ENCODE data around the gene MOCOS. TPM values are rescaled to one million over a fixed set of nuclear protein-coding genes. Genes with fewer than 3 reads are reported as not detected.

The MOCOS gene
- total RNA-seq, 2 experiments from 2014 or later = 0.19 to 0.23 TPM

GRCh38 chr18:36279001-36279400 lies 91.7 kb downstream of the MOCOS start:
- H3K4me3 Mint-ChIP-seq = no peak overlapping the region
- H3K27me3 Mint-ChIP-seq = peaks cover 40% of the 10 kb centered on the region
- no peaks in the 10 kb centered on the region for H3K36me3 Mint-ChIP-seq
- no peak for DNase-seq
- no peak for ATAC-seq (ENCODE audit: low read depth)
- H3K27ac Mint-ChIP-seq = no peak overlapping the region
- H3K9me3 Mint-ChIP-seq = no peaks in the 10 kb centered on the region
- H3K4me1 Mint-ChIP-seq = no peaks in the 10 kb centered on the region
- POLR2A ChIA-PET = interaction anchor here (0.6 kb wide), 1 partner anchor 9 kb away, joined by 3 read pairs; no protein-coding TSS in a partner anchor

GRCh38 chr18:36281936-36282335 lies 94.6 kb downstream of the MOCOS start:
- Mint-ChIP-seq H3K36me3 (no peaks in the 10 kb centered on the region), H3K27ac (no peak overlapping the region), H3K4me1 (peaks cover 2% of the 10 kb centered on the region), H3K9me3 (no peaks in the 10 kb centered on the region), H3K4me3 (no peak overlapping the region), H3K27me3 (peaks cover 33% of the 10 kb centered on the region)
- DNase-seq = no peak
- ATAC-seq (ENCODE audit: low read depth) = no peak
- POLR2A ChIA-PET = no interaction called here

- Mint-ChIP-seq H3K27me3 (peaks cover 30% of the 10 kb centered on the region), H3K9me3 (no peaks in the 10 kb centered on the region), H3K27ac (no peak overlapping the region), H3K4me1 (peaks cover 2% of the 10 kb centered on the region), H3K36me3 (no peaks in the 10 kb centered on the region), H3K4me3 (no peak overlapping the region)
- DNase-seq (no peak), ATAC-seq (ENCODE audit: low read depth) (no peak)
- POLR2A ChIA-PET = no interaction called here
Measured at GRCh38 chr18:36283448-36283847, 96.2 kb downstream of the MOCOS start.

GRCh38 chr18:36284268-36284667 lies 97.0 kb downstream of the MOCOS start:
- no peak overlapping the region for H3K4me3 Mint-ChIP-seq
- POLR2A ChIA-PET = no interaction called here
- H3K27ac Mint-ChIP-seq = no peak overlapping the region
- H3K36me3 Mint-ChIP-seq = no peaks in the 10 kb centered on the region
- H3K27me3 Mint-ChIP-seq = peaks cover 29% of the 10 kb centered on the region
- ATAC-seq (ENCODE audit: low read depth) = no peak
- DNase-seq = no peak
- H3K4me1 Mint-ChIP-seq = peaks cover 2% of the 10 kb centered on the region
- H3K9me3 Mint-ChIP-seq = no peaks in the 10 kb centered on the region

- Mint-ChIP-seq H3K27ac (no peak overlapping the region), H3K27me3 (peaks cover 26% of the 10 kb centered on the region), H3K36me3 (no peaks in the 10 kb centered on the region), H3K9me3 (no peaks in the 10 kb centered on the region), H3K4me3 (no peak overlapping the region), H3K4me1 (peaks cover 2% of the 10 kb centered on the region)
- DNase-seq = no peak
- POLR2A ChIA-PET = no interaction called here
- ATAC-seq (ENCODE audit: low read depth) = no peak
Measured at GRCh38 chr18:36284671-36285295, 97.5 kb downstream of the MOCOS start.

GRCh38 chr18:36287653-36288052 lies 100.4 kb downstream of the MOCOS start:
- ATAC-seq (ENCODE audit: low read depth) = no peak
- Mint-ChIP-seq H3K27ac (no peak overlapping the region), H3K4me3 (no peak overlapping the region), H3K9me3 (no peaks in the 10 kb centered on the region), H3K36me3 (no peaks in the 10 kb centered on the region), H3K27me3 (peaks cover 21% of the 10 kb centered on the region), H3K4me1 (peaks cover 2% of the 10 kb centered on the region)
- POLR2A ChIA-PET = no interaction called here
- DNase-seq = no peak

GRCh38 chr18:36288689-36289088 lies 101.4 kb downstream of the MOCOS start:
- H3K27ac Mint-ChIP-seq = no peak overlapping the region
- no peaks in the 10 kb centered on the region for H3K9me3 Mint-ChIP-seq
- ATAC-seq (ENCODE audit: low read depth) = no peak
- no peak overlapping the region for H3K4me3 Mint-ChIP-seq
- H3K27me3 Mint-ChIP-seq = peaks cover 21% of the 10 kb centered on the region
- H3K36me3 Mint-ChIP-seq = no peaks in the 10 kb centered on the region
- peaks cover 2% of the 10 kb centered on the region for H3K4me1 Mint-ChIP-seq
- no peak for DNase-seq
- POLR2A ChIA-PET = no interaction called here

GRCh38 chr18:36294031-36294430 lies 106.7 kb downstream of the MOCOS start:
- no peaks in the 10 kb centered on the region for H3K36me3 Mint-ChIP-seq
- DNase-seq (no peak), ATAC-seq (ENCODE audit: low read depth) (no peak)
- no peaks in the 10 kb centered on the region for H3K4me1 Mint-ChIP-seq
- POLR2A ChIA-PET = no interaction called here
- peaks cover 14% of the 10 kb centered on the region for H3K27me3 Mint-ChIP-seq
- no peaks in the 10 kb centered on the region for H3K9me3 Mint-ChIP-seq
- no peak overlapping the region for H3K27ac Mint-ChIP-seq
- no peak overlapping the region for H3K4me3 Mint-ChIP-seq

GRCh38 chr18:36295214-36295613 lies 107.9 kb downstream of the MOCOS start:
- no peak overlapping the region for H3K27ac Mint-ChIP-seq
- POLR2A ChIA-PET = no interaction called here
- H3K4me3 Mint-ChIP-seq = no peak overlapping the region
- DNase-seq = no peak
- no peaks in the 10 kb centered on the region for H3K36me3 Mint-ChIP-seq
- H3K9me3 Mint-ChIP-seq = no peaks in the 10 kb centered on the region
- no peaks in the 10 kb centered on the region for H3K4me1 Mint-ChIP-seq
- ATAC-seq (ENCODE audit: low read depth) = no peak
- peaks cover 25% of the 10 kb centered on the region for H3K27me3 Mint-ChIP-seq

GRCh38 chr18:36295880-36296301 lies 108.6 kb downstream of the MOCOS start:
- DNase-seq (no peak), ATAC-seq (ENCODE audit: low read depth) (no peak)
- peaks cover 31% of the 10 kb centered on the region for H3K27me3 Mint-ChIP-seq
- no peaks in the 10 kb centered on the region for H3K36me3 Mint-ChIP-seq
- no peaks in the 10 kb centered on the region for H3K9me3 Mint-ChIP-seq
- POLR2A ChIA-PET = no interaction called here
- no peak overlapping the region for H3K4me3 Mint-ChIP-seq
- no peaks in the 10 kb centered on the region for H3K4me1 Mint-ChIP-seq
- H3K27ac Mint-ChIP-seq = no peak overlapping the region

- DNase-seq = peak; percentile 35
- H3K36me3 Mint-ChIP-seq = no peaks in the 10 kb centered on the region
- peak; percentile 23 for ATAC-seq (ENCODE audit: low read depth)
- H3K4me3 Mint-ChIP-seq = peak overlapping the region; percentile 26
- POLR2A ChIA-PET = no interaction called here
- no peaks in the 10 kb centered on the region for H3K9me3 Mint-ChIP-seq
- peaks cover 33% of the 10 kb centered on the region for H3K27me3 Mint-ChIP-seq
- H3K4me1 Mint-ChIP-seq = no peaks in the 10 kb centered on the region
- no peak overlapping the region for H3K27ac Mint-ChIP-seq
Measured at GRCh38 chr18:36296650-36297416, 109.5 kb downstream of the MOCOS start.

GRCh38 chr18:36297417-36298125 lies 110.3 kb downstream of the MOCOS start, which contains the start of gene FHOD3:
Gene FHOD3, plus strand, starts transcription at chr18:36297713. Its CDS starts 123 bp downstream, at chr18:36297836.
- Mint-ChIP-seq H3K27me3 (peaks cover 34% of the 10 kb centered on the region), H3K4me1 (no peaks in the 10 kb centered on the region), H3K4me3 (peak within 1 kb of the TSS; percentile 26), H3K36me3 (no peaks in the 10 kb centered on the region), H3K9me3 (no peaks in the 10 kb centered on the region), H3K27ac (no peak within 1 kb of the TSS)
- DNase-seq (peak; percentile 36), ATAC-seq (ENCODE audit: low read depth) (peak; percentile 54)
- POLR2A ChIA-PET = no interaction called here

- Mint-ChIP-seq H3K9me3 (no peaks in the 10 kb centered on the region), H3K36me3 (no peaks in the 10 kb centered on the region), H3K4me3 (no peak overlapping the region), H3K4me1 (no peaks in the 10 kb centered on the region), H3K27ac (no peak overlapping the region), H3K27me3 (peaks cover 38% of the 10 kb centered on the region)
- ATAC-seq (ENCODE audit: low read depth) (no peak), DNase-seq (no peak)
- POLR2A ChIA-PET = no interaction called here
Measured at GRCh38 chr18:36298126-36298741, 110.9 kb downstream of the MOCOS start.

All from activated naive CD8-positive, alpha-beta T cell treated with anti-CD3 and anti-CD28 coated beads, Interleukin-2, amount 10 ng/mL, durations not matched to agents 7 days and 5 days (primary cell).